Naive B cell (primary cell): Measurements from ENCODE around the gene SERPINC1. TPM values are rescaled to one million over a fixed set of nuclear protein-coding genes. Genes with fewer than 3 reads are reported as not detected.
"Not testable (repeated sequence)": the region's sequence is repeated elsewhere in the genome, so short reads cannot be mapped to it uniquely, and the experiment has no call there.

Source experiments
- ATAC-seq, 2 donors: fragments of 150-1000 bp; cut with Tn5 transposase; 2 replicates each; pipeline ENCODE4 v1.10.0; 2021; ENCODE audit warnings: low read depth in 2 of 2, mild to moderate bottlenecking in 2 of 2, moderate library complexity in 2 of 2
- DNase-seq: peaks from one replicate; pipeline ENCODE4 v3.0.0; 2022
- H3K27ac Mint-ChIP-seq, 6 donors: one replicate each; pipeline ENCODE4 v1.8.0; 2020 to 2022; ENCODE audit warnings: mild to moderate bottlenecking in 6 of 6, mixed read lengths in 6 of 6, moderate library complexity in 5 of 6, inconsistent platforms in 2 of 6
- H3K27me3 Mint-ChIP-seq, 3 donors: one replicate each; pipeline ENCODE4 v1.8.0; 2021 to 2022; ENCODE audit warnings: mixed read lengths in 3 of 3, mild to moderate bottlenecking in 1 of 3
- H3K36me3 Mint-ChIP-seq, 2 donors: one replicate each; pipeline ENCODE4 v1.8.0; 2020 to 2022; ENCODE audit warnings: mixed read lengths in 2 of 2, inconsistent platforms in 1 of 2, mild to moderate bottlenecking in 1 of 2
- H3K4me1 Mint-ChIP-seq, 3 donors: one replicate each; pipeline ENCODE4 v1.8.0; 2020 to 2022; ENCODE audit warnings: mixed read lengths in 3 of 3, inconsistent platforms in 1 of 3, mild to moderate bottlenecking in 1 of 3, moderate library complexity in 1 of 3
- H3K4me3 Mint-ChIP-seq, 8 donors: one replicate each; pipeline ENCODE4 v1.8.0; 2020 to 2022; ENCODE audit warnings: mild to moderate bottlenecking in 8 of 8, mixed read lengths in 8 of 8, moderate library complexity in 8 of 8, inconsistent platforms in 2 of 8
- H3K9me3 Mint-ChIP-seq, 7 donors: one replicate each; pipeline ENCODE4 v1.8.0; 2020 to 2022; ENCODE audit warnings: mixed read lengths in 7 of 7, mild to moderate bottlenecking in 5 of 7, inconsistent platforms in 2 of 7, moderate library complexity in 1 of 7
- polyA plus RNA-seq, 6 donors: library from polyadenylated mRNA; unstranded; fragments of 300-500 nt; fragmentation: Illumina TruSeq; gene quantifications; one replicate each; pipeline ENCODE4 v1.2.3, GENCODE V29; 2021; ENCODE audit warnings: low read depth in 6 of 6

SERPINC1 gene
- polyA plus RNA-seq, 6 donors from 2014 or later: 0.29 TPM; not detected in 5

DNA sequence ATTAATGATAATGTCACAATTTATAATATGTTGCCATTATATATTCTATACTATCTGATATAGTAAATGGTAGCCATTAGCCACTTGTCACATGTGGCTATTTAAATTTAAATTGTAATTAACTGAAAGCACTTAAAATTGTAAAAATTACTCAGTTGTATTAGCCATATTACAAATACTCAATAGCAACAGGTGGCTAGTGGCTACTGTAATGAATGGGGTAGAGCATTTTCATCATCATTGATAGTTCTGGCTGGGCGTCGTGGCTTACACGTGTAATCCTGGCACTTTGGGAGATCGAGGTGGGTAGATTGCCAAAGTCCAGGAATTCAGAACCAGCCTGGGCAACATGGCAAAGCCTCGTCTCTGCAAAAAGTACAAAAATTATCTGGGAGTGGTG is 32.4 kb downstream of the SERPINC1 start:
- Mint-ChIP-seq H3K4me1 (peaks cover 0 to 10% (median 3%) of the 10 kb centered on the region in 3 donors), H3K4me3 (no peak overlapping the region), H3K36me3 (peaks cover 23 to 38% of the 10 kb centered on the region in 2 donors), H3K27me3 (no peaks in the 10 kb centered on the region), H3K27ac (no peak overlapping the region), H3K9me3 (no peaks in the 10 kb centered on the region)
- no peak for ATAC-seq
- no peak for DNase-seq

DNA sequence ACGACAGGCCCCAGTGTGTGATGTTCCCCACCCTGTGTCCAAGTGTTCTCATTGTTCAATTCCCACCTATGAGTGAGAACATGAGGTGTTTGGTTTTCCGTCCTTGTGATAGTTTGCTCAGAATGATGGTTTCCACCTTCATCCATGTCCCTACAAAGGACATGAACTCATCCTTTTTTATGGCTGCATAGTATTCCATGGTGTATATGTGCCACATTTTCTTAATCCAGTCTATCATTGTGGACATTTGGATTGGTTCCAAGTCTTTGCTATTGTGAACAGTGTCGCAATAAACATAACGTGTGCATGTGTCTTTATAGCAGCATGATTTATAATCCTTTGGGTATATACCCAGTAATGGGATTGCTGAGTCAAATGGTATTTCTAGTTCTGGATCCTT is 36.0 kb downstream of the SERPINC1 start:
- not testable (repeated sequence) for H3K9me3 Mint-ChIP-seq, H3K27me3 Mint-ChIP-seq, ATAC-seq, H3K4me1 Mint-ChIP-seq, DNase-seq, H3K4me3 Mint-ChIP-seq, H3K27ac Mint-ChIP-seq
- H3K36me3 Mint-ChIP-seq: peaks cover 21 to 31% of the 10 kb centered on the region in 2 donors

DNA sequence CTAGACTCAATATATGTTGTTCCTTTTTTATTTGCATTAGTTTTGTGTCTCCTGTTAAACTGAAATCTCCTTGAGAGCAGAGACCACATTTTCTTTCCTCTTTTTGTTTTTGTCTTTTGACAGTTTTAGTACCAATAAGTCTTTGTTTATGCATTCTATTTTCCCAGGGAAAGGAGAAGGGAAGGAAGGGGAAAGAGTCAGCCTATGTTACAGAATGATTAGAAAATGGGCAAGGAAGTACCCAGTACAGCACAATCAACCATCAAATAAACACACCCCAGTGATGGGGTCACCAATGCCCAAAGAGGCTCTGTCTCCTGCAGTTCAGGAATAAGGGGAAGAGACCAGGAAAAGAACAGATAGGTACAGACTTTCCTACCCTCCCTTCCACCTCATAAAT is 38.9 kb downstream of the SERPINC1 start:
- H3K27me3 Mint-ChIP-seq: no peaks in the 10 kb centered on the region
- no peaks in the 10 kb centered on the region for H3K9me3 Mint-ChIP-seq
- H3K27ac Mint-ChIP-seq: peak overlapping the region in 2 of 6 donors; percentile 10 to 56
- peaks cover 20 to 24% of the 10 kb centered on the region in 2 donors for H3K36me3 Mint-ChIP-seq
- no peak for ATAC-seq
- H3K4me3 Mint-ChIP-seq: no peak overlapping the region
- peaks cover 3 to 4% (median 3%) of the 10 kb centered on the region in 3 donors for H3K4me1 Mint-ChIP-seq
- no peak for DNase-seq

DNA sequence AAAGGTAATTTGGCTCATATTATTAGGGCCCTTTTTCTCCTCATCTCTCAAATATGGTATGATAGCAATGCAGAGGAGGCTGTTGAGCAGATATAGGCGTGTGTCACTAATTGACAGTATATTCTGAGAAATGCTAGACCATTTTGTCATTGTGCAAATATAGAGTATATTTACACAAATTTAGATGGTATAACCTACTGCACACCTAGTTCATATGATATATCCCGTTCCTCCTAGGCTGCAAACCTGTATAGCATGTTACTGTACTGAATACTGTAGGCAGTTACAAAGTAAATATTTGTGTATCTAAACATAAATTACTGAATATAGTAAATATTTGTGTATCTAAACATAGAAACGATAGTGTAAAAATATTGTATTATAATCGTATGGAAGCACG is 40.4 kb downstream of the SERPINC1 start:
- H3K27me3 Mint-ChIP-seq: no peaks in the 10 kb centered on the region
- H3K4me1 Mint-ChIP-seq: peaks cover 7 to 12% (median 7%) of the 10 kb centered on the region in 3 donors

DNA sequence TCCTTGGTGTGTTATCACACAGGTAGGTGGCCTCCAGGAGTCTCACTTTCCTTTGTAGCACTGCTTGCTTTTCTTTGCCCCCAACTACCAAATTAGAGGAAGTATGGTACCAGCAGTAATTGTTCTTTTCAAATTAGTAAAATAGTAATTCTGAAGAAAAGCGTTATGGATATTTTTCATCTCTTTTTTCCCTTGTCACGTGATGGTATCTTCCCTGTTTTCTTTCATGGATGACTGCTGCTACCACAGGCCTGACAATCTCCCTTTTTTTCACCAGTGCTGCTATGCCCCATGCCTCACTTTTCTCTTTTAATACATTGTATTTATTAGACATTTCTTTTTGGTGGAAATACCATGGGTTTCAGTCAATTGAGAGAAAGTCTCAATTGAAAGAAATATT is 45.6 kb downstream of the SERPINC1 start:
- peak overlapping the region in 3 of 8 donors; percentile 12 to 93 (median 50) for H3K4me3 Mint-ChIP-seq
- no peak for DNase-seq
- H3K4me1 Mint-ChIP-seq: peaks cover 32 to 47% (median 47%) of the 10 kb centered on the region in 3 donors
- ATAC-seq: no peak
- H3K27me3 Mint-ChIP-seq: no peaks in the 10 kb centered on the region
- peaks cover 0 to 18% of the 10 kb centered on the region in 2 donors for H3K36me3 Mint-ChIP-seq
- H3K9me3 Mint-ChIP-seq: peaks cover 0 to 4% (median 0%) of the 10 kb centered on the region in 7 donors
- H3K27ac Mint-ChIP-seq: peak overlapping the region in 2 of 6 donors; percentile 33 to 86

More for the DNA sequence above, 40.4 kb downstream of the SERPINC1 start:
- DNase-seq (no peak), ATAC-seq (no peak)
- Mint-ChIP-seq H3K4me3 (no peak overlapping the region), H3K9me3 (no peaks in the 10 kb centered on the region), H3K36me3 (peaks cover 23 to 24% of the 10 kb centered on the region in 2 donors), H3K27ac (peak overlapping the region in 1 of 6 donors; percentile 28)

DNA sequence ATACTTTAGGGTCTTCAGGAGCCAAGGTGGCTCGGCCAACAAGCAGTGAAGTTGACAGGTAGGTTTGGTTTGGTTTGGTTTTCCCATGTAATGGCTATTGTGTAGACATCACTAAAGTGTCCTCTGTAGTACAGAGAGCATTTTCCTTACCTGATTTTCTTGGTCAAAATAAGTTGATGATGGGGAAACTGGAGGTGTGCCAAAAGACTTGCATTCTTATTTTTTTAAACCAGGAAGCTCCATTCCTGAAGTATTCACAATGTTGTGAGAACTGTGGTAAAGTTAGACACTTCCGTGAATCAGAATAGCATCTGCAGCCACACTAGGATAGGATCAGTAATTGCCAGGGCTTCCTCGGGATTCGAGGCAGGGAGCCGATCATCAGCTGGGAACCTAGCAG is 46.0 kb downstream of the SERPINC1 start:
- peaks cover 36 to 52% (median 51%) of the 10 kb centered on the region in 3 donors for H3K4me1 Mint-ChIP-seq

DNA sequence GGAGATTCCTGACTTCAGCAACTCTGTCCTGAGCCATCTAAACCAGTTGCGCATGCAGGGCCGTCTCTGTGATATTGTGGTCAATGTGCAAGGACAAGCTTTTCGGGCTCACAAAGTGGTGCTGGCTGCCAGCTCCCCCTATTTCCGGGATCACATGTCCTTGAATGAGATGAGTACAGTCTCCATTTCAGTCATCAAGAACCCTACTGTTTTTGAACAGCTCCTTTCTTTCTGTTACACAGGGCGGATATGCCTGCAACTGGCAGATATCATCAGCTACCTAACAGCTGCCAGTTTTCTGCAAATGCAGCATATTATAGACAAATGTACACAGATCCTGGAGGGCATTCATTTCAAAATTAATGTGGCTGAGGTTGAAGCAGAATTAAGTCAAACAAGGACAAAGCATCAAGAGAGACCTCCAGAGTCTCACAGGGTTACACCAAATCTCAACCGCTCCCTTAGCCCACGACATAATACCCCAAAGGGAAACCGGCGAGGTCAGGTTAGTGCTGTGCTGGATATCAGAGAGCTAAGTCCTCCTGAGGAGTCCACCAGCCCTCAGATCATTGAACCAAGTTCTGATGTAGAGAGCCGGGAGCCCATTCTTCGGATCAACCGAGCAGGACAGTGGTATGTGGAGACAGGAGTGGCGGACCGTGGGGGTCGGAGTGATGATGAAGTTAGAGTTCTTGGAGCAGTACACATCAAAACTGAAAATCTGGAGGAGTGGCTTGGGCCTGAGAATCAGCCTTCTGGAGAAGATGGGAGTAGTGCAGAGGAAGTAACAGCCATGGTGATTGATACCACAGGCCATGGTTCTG is 46.7 kb downstream of the SERPINC1 start:
- no peak for DNase-seq
- Mint-ChIP-seq H3K27me3 (no peaks in the 10 kb centered on the region), H3K4me3 (peak overlapping the region in 4 of 8 donors; percentile 9 to 93 (median 54)), H3K36me3 (peaks cover 2 to 20% of the 10 kb centered on the region in 2 donors), H3K27ac (peak overlapping the region in 3 of 6 donors; percentile 1 to 83 (median 82)), H3K9me3 (peaks cover 0 to 4% (median 0%) of the 10 kb centered on the region in 7 donors), H3K4me1 (peaks cover 40 to 57% (median 56%) of the 10 kb centered on the region in 3 donors)
- no peak for ATAC-seq

More for the DNA sequence above, 46.0 kb downstream of the SERPINC1 start:
- H3K4me3 Mint-ChIP-seq: peak overlapping the region in 3 of 8 donors; percentile 12 to 93 (median 68)
- H3K27ac Mint-ChIP-seq: peak overlapping the region in 3 of 6 donors; percentile 33 to 49 (median 39)
- peaks cover 0 to 21% of the 10 kb centered on the region in 2 donors for H3K36me3 Mint-ChIP-seq
- no peaks in the 10 kb centered on the region for H3K27me3 Mint-ChIP-seq
- DNase-seq (no peak), ATAC-seq (no peak)
- peaks cover 0 to 4% (median 0%) of the 10 kb centered on the region in 7 donors for H3K9me3 Mint-ChIP-seq

DNA sequence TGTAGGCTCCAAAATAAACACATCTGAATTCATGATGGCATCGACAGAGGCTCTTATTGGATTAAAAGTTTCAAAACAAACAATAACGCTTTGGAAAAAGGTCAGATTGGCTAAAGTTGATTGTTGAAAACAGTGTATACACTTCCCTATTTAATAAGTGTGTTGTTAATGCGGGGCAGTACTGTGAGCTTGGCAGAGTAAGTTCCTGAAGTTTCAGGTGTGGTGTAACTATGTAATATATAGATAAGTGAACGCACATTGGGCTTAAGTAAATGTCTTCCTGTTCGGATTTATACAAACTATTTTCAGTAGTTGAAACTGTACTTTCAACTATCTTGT is 48.1 kb downstream of the SERPINC1 start:
- Mint-ChIP-seq H3K4me1 (peaks cover 48 to 69% (median 66%) of the 10 kb centered on the region in 3 donors), H3K36me3 (peaks cover 16 to 26% of the 10 kb centered on the region in 2 donors), H3K27ac (peak overlapping the region; percentile 81 to 99 (median 96)), H3K27me3 (no peaks in the 10 kb centered on the region), H3K9me3 (peaks cover 0 to 4% (median 0%) of the 10 kb centered on the region in 7 donors), H3K4me3 (peak overlapping the region; percentile 84 to 99 (median 96))
- peak; percentile 4 to 6 for ATAC-seq
- DNase-seq: no peak

DNA sequence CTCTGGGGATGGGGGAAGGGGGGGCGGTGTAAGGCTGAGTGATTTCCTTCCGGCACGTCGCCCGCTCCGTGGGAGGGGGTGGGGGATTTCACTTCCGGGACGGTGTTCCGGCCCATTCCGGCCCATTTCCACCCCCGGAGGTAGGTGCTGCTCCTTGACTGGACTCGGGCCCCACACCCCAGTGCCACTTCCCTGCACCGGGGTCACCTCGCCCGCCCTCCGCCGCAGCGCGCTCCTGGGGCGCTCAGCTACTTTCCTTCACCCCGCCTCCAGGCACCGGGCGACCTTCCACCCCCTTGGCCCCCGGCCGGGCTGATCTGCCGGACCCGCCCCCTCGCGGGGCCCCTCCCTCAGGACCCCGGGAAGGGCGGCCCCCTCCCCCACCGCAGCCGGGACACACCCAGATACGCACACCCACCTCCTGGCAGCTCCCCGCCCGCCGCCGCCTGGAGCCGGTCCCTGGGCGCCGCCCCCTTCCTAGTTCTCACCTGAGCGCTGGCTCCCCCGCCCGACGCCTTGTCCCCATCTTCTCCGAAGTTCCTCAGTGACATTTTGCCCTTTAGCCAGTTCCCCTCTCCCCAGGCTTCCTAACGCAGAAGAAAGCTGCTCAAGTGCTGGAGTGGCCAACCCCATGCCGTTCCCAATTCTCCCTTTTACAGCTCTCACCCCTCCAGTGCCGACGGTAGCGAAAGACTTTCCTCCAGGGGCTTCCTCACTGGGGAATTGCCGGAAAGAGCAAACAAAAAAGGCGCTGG is 48.7 kb downstream of the SERPINC1 start, which contains the start of gene ZBTB37:
Gene ZBTB37 (plus strand): TSS at position 115 of the 755 bp plus-strand sequence. CDS start 1,846 bp downstream, outside the sequence.
- Mint-ChIP-seq H3K4me1 (peaks cover 47 to 67% (median 66%) of the 10 kb centered on the region in 3 donors), H3K36me3 (peaks cover 16 to 26% of the 10 kb centered on the region in 2 donors), H3K4me3 (peak within 1 kb of the TSS; percentile 84 to 99 (median 96)), H3K9me3 (peaks cover 0 to 4% (median 0%) of the 10 kb centered on the region in 7 donors), H3K27me3 (no peaks in the 10 kb centered on the region), H3K27ac (peak within 1 kb of the TSS; percentile 94 to 100 (median 99))
- ATAC-seq (peak; percentile 50 to 53), DNase-seq (peak; percentile 81)

DNA sequence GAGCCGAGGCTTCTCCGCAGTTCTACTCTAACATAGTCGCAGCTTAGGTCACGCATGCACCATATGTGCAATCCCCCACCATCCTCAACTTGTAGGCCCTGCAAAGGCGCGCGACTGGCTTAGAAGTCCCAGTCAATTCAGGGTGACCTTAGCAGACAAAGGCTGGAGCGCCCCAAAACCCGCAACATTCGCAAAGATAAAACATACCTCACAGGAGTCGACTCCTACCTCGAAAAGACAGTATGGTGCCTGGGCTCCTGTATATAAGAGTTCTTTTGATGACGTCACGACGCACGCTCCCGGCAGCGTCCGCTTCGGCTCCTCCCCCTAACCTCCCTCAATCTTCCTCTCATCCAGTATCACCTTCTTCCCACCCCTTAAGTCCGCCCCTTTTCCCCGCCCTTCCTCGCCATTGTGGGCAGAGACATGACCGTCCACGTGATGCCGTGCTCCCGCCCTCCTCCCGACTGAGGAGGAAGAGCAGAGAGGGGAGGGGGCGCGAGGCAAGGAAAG is 49.3 kb downstream of the SERPINC1 start, which contains the start of gene GAS5:
Gene GAS5 (minus strand): TSS at position 237 of the 513 bp plus-strand sequence.
- H3K9me3 Mint-ChIP-seq: peaks cover 0 to 4% (median 0%) of the 10 kb centered on the region in 7 donors
- DNase-seq (peak; percentile 97), ATAC-seq (peak; percentile 73 to 79)
- H3K36me3 Mint-ChIP-seq: peaks cover 16 to 22% of the 10 kb centered on the region in 2 donors
- peaks cover 44 to 66% (median 62%) of the 10 kb centered on the region in 3 donors for H3K4me1 Mint-ChIP-seq
- peak within 1 kb of the TSS; percentile 84 to 99 (median 96) for H3K4me3 Mint-ChIP-seq
- peak within 1 kb of the TSS; percentile 94 to 100 (median 99) for H3K27ac Mint-ChIP-seq
- no peaks in the 10 kb centered on the region for H3K27me3 Mint-ChIP-seq

DNA sequence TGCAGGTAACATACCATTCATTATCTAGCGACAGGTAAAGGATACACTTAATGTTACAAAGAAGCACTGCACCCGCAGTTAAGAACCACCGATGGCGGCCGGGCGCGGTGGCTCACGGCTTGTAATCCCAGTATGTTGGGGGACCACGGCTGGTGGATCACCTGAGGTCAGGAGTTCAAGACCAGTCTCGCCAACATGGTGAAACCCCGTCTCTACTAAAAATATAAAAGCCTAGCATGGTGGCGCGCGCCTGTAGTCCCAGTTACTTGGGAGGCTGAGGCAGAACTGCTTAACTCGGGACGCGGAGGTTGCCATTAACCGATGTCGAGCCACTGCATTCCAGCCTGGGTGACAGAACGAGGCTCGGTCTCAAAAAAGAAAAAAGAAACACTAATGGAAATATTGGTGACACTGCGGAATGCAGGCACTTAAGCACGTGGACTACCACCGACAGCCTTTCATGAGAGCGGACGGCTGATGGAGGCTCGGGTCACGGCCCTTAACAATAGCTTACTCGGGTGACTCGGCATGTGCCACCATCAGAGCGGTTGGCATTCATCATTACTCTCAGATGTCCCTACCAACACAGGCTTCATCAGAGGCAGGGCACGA is 49.9 kb downstream of the SERPINC1 start:
- Mint-ChIP-seq H3K36me3 (peaks cover 16 to 22% of the 10 kb centered on the region in 2 donors), H3K27ac (peak overlapping the region; percentile 94 to 100 (median 99)), H3K27me3 (no peaks in the 10 kb centered on the region), H3K9me3 (peaks cover 0 to 4% (median 0%) of the 10 kb centered on the region in 7 donors), H3K4me3 (peak overlapping the region; percentile 84 to 99 (median 96)), H3K4me1 (peaks cover 41 to 63% (median 58%) of the 10 kb centered on the region in 3 donors)
- DNase-seq (no peak), ATAC-seq (no peak)

DNA sequence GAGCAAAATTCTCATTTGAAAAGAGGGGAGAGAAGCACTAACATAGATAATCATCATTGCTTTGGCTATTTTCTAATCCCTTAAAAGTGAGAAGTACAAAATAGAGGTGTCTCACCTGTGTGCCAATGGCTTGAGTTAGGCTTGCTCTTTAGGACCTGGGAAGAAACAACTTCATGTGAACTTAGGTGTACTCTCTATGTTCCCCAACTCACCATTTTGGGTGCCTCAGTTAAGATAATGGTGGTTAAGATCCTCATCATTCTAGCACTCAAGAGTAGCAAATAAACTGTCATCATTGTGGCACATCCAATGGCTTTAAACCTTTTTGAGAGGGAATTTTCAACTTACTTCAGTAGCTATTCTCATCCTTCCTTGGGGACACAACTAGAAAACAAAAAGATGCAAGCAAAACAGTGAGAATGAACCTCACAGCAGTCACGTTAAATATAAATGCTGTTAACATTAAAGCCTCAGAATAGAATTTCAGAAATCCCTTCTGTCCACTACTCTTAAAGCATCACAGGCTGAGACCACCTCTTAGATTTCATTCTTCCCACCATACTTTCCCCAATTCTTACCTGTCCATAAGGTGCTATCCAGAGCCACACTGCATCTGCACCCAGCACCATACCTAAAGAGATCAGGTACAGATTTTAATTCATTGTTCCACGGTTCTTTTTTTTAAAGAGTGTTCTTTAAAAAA is 50.6 kb downstream of the SERPINC1 start:
- Mint-ChIP-seq H3K27me3 (no peaks in the 10 kb centered on the region), H3K27ac (peak overlapping the region in 5 of 6 donors; percentile 94 to 100 (median 99)), H3K4me1 (peaks cover 39 to 61% (median 55%) of the 10 kb centered on the region in 3 donors), H3K9me3 (peaks cover 0 to 4% (median 0%) of the 10 kb centered on the region in 7 donors), H3K36me3 (peaks cover 16 to 22% of the 10 kb centered on the region in 2 donors), H3K4me3 (peak overlapping the region; percentile 84 to 99 (median 96))
- DNase-seq (no peak), ATAC-seq (no peak)
